A549 (cell line): ENCODE results near the gene PTEN. TPM values are rescaled to one million over a fixed set of nuclear protein-coding genes. Genes with fewer than 3 reads are reported as not detected.

ENCODE experiments used
- ATAC-seq, 2 experiments: fragments of 200-7000 bp in 1 of 2; fragments of >200 bp in 1 of 2; cut with Nextera tagmentation in 1 of 2; cut with Tn5 transposase in 1 of 2; 3 replicates each; pipeline versions ENCODE4 v1.8.0 to v1.9.1; 2018 to 2020; ENCODE audit warnings: mild to moderate bottlenecking in 1 of 2, moderate library complexity in 1 of 2
- CTCF ChIA-PET: fragments of 300-600 bp; sonication (Branson Sonifier 250); formaldehyde crosslinking; extraction: SDS; loops from one replicate; lab custom pipeline; 2021; ENCODE audit warnings: antibody characterized with exemption, inconsistent platforms; lab: Yijun Ruan, JAX
- POLR2A ChIA-PET: fragments of 350-600 bp; formaldehyde crosslinking; extraction: SDS; loops from one replicate; lab custom pipeline; 2021; ENCODE audit warnings: antibody characterized with exemption, inconsistent platforms; lab: Yijun Ruan, JAX
- DNase-seq, 2 experiments: peaks; one replicate each; pipeline versions ENCODE4 v3.0.0 to v3.0.0-alpha.2; 2011 to 2016; ENCODE audit warnings: low read depth in 1 of 2, low spot score in 1 of 2
- FAIRE-seq: peaks from 2 replicates; lab custom pipeline; 2011; peaks lifted over from hg19 to GRCh38; lab: Jason Lieb, UNC
- H3K27ac ChIP-seq, 2 experiments: fragments of >200 bp; sonication (Bioruptor Twin); formaldehyde crosslinking; 3 replicates each; pipeline ENCODE4 v1.5.1; 2016 to 2017
- H3K4me1 ChIP-seq: fragments of >200 bp; sonication (Bioruptor Twin); formaldehyde crosslinking; 3 replicates; pipeline ENCODE4 v1.6.1; 2016
- H3K4me2 ChIP-seq: fragments of >200 bp; sonication (Bioruptor Twin); formaldehyde crosslinking; 3 replicates; pipeline ENCODE4 v1.6.1; 2016
- H3K4me3 ChIP-seq: fragments of >200 bp; sonication (Bioruptor Twin); formaldehyde crosslinking; 3 replicates; pipeline ENCODE4 v1.5.1; 2016
- H3K9me3 ChIP-seq: fragments of >200 bp; sonication (Bioruptor Twin); formaldehyde crosslinking; 3 replicates; pipeline ENCODE4 v1.6.1; 2016
- CEBPB ChIP-seq, 2 experiments: fragments of >200 bp in 1 of 2; sonication (Bioruptor Twin) in 1 of 2; formaldehyde crosslinking in 1 of 2; IDR thresholded peaks; 2 replicates each; pipeline ENCODE4 v1.6.1; 2012 to 2016
- EHF ChIP-seq: fragments of 250-450 bp; sonication (Bioruptor Pico); IDR thresholded peaks from 2 replicates; pipeline ENCODE4 v1.5.0; 2020; ENCODE audit warnings: mild to moderate bottlenecking
- EHMT2 ChIP-seq: fragments of 200-600 bp; sonication (generic); IDR thresholded peaks from 2 replicates; pipeline ENCODE4 v1.6.1; 2016; ENCODE audit warnings: antibody characterized with exemption, low read depth, mild to moderate bottlenecking, moderate library complexity
- FOSB ChIP-seq: fragments of 250-450 bp; sonication (Bioruptor Pico); IDR thresholded peaks from 2 replicates; pipeline ENCODE4 v1.5.0; 2020; ENCODE audit warnings: mild to moderate bottlenecking, moderate library complexity
- HOXA7 ChIP-seq: fragments of 250-450 bp; sonication (Bioruptor Pico); IDR thresholded peaks from 2 replicates; pipeline ENCODE4 v1.5.0; 2020; ENCODE audit warnings: mild to moderate bottlenecking, moderate library complexity
- HOXB13 ChIP-seq: fragments of 250-450 bp; sonication (Bioruptor Pico); IDR thresholded peaks from 2 replicates; pipeline ENCODE4 v1.5.0; 2020; ENCODE audit warnings: low read depth, mild to moderate bottlenecking, moderate library complexity
- KDM1A ChIP-seq: fragments of 200-600 bp; sonication (generic); IDR thresholded peaks from 2 replicates; pipeline ENCODE4 v1.6.1; 2016; ENCODE audit warnings: low read depth, mild to moderate bottlenecking
- KDM5A ChIP-seq: fragments of 200-600 bp; sonication (generic); IDR thresholded peaks from 2 replicates; pipeline ENCODE4 v1.6.1; 2016; ENCODE audit warnings: antibody characterized with exemption, mild to moderate bottlenecking
- MYC ChIP-seq: IDR thresholded peaks from 2 replicates; pipeline ENCODE4 v1.6.1; 2012; ENCODE audit warnings: mild to moderate bottlenecking, inconsistent platforms, low read length, improper control_type of control experiment, borderline replicate concordance
- NFE2L2 ChIP-seq: fragments of 150-350 bp; conservative IDR thresholded peaks from 2 replicates; pipeline ENCODE4 v1.6.1; 2014; ENCODE audit warnings: low read length
- NPAS2 ChIP-seq: fragments of 250-450 bp; sonication (Bioruptor Pico); IDR thresholded peaks from 2 replicates; pipeline ENCODE4 v1.8.0; 2022; ENCODE audit warnings: mild to moderate bottlenecking, moderate library complexity, borderline replicate concordance
- NR3C1 ChIP-seq: fragments of >200 bp; sonication (Bioruptor Twin); formaldehyde crosslinking; IDR thresholded peaks from 3 replicates; pipeline ENCODE4 v1.6.1; 2017
- PHF8 ChIP-seq: fragments of 200-600 bp; sonication (generic); IDR thresholded peaks from 2 replicates; pipeline ENCODE4 v1.6.1; 2016; ENCODE audit warnings: low read depth, mild to moderate bottlenecking, antibody characterized with exemption, moderate library complexity, borderline replicate concordance
- RAD21 ChIP-seq, 2 experiments: fragments of >200 bp in 1 of 2; sonication (Bioruptor Twin) in 1 of 2; formaldehyde crosslinking in 1 of 2; IDR thresholded peaks in 1 of 2; conservative IDR thresholded peaks in 1 of 2; 2 replicates in 1 of 2; 3 replicates in 1 of 2; pipeline ENCODE4 v1.6.1; 2012 to 2018; ENCODE audit warnings: inconsistent platforms in 1 of 2
- RFX5 ChIP-seq: fragments of 450-650 bp; IDR thresholded peaks from 2 replicates; pipeline ENCODE4 v1.7.1; 2014; ENCODE audit warnings: antibody characterized with exemption, mild to moderate bottlenecking, moderate library complexity
- TP53 ChIP-seq: fragments of 250-450 bp; sonication (Bioruptor Pico); IDR thresholded peaks from 2 replicates; pipeline ENCODE4 v1.5.0; 2021; ENCODE audit warnings: mild to moderate bottlenecking, moderate library complexity
- ZFP36 ChIP-seq: fragments of 450-650 bp; IDR thresholded peaks from 2 replicates; pipeline ENCODE4 v1.6.1; 2014; ENCODE audit warnings: borderline replicate concordance; ENCODE audit not compliant: partially characterized antibody
- ZNF302 ChIP-seq: fragments of 250-450 bp; sonication (Bioruptor Pico); IDR thresholded peaks from 2 replicates; pipeline ENCODE4 v1.9.0; 2021; ENCODE audit warnings: inconsistent platforms, mild to moderate bottlenecking, moderate library complexity
- WGBS: methylation state at CpG from one replicate; pipeline ENCODE4 v1.1.6; 2017; ENCODE audit errors: missing lambda C conversion rate; 5-methylcytosine and 5-hydroxymethylcytosine counted together
- polyA plus RNA-seq, 4 experiments: library from polyadenylated mRNA; depleted of rRNA in 3 of 4; stranded (reverse); fragments of >200 nt; fragmentation: RNase III in 1 of 4; extraction: RNeasy Plus Mini Kit Qiagen cat#74134 plus additional on column Dnase treatment in 1 of 4; gene quantifications; 2 replicates in 3 of 4; 3 replicates in 1 of 4; pipeline ENCODE4 v1.2.3, GENCODE V29; 2011 to 2017
- TF ChIP-seq, protein P1 (sequence below): IDR thresholded peaks from 2 replicates; pipeline ENCODE4 v1.6.1; 2012; ENCODE audit warnings: low read depth, borderline replicate concordance
- TF ChIP-seq, protein P2 (sequence below): fragments of 150-350 bp; IDR thresholded peaks from 2 replicates; pipeline ENCODE4 v1.6.1; 2014; ENCODE audit warnings: low read depth, mild to moderate bottlenecking, low read length
- TF ChIP-seq, protein P3 (sequence below): fragments of 250-450 bp; sonication (Bioruptor Pico); IDR thresholded peaks from 2 replicates; pipeline ENCODE4 v1.5.0; 2020; ENCODE audit warnings: low read depth, mild to moderate bottlenecking, moderate library complexity

Gene PTEN
- polyA plus RNA-seq, 2 of the 4 experiments (the other 2 are of a cell fraction): 33.6 to 58.3 TPM

DNA sequence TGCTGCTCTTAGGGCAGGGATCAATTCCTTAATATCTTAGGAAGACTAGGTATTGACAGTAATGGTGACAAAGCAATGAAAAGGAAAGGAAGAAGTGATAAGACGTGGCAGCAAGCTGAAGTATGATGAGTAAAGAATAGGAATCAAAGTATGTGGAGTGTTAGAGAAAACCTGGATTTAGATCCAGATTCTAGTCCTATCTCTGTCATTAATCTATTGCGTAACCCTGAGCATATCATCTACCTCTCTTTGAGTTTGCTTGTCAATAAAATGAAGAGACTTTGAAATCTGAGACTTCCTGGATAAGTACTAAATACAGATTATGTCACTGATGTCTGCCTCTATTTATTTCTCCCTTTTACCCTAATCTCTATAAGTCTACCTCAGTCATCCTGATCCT, 89.2 kb downstream of the PTEN start:
- no peak overlapping the region for H3K4me3 ChIP-seq
- H3K9me3 ChIP-seq: no peaks in the 10 kb centered on the region
- ChIA-PET POLR2A (no interaction called here), CTCF (no interaction called here)
- 48% methylated on average over 2 of the region's 2 CpGs for WGBS
- DNase-seq (no peak), FAIRE-seq (no peak), ATAC-seq (no peak)
- H3K4me2 ChIP-seq: no peak overlapping the region
- H3K4me1 ChIP-seq: peaks cover 37% of the 10 kb centered on the region
- no peak for TF ChIP-seq RAD21 (conservative IDR thresholded peaks at IDR 0.05 in 1 of 2, IDR thresholded peaks at IDR 0.05 in 1 of 2)
- peak; percentile 79 to 82; a peak in 3 of 4 replicates for TF ChIP-seq CEBPB (IDR thresholded peaks at IDR 0.05)
- TF ChIP-seq HOXA7 (CRISPR knock-in tag): 0 out of 2 replicates have a peak, but pooled peaks have one; percentile 31
- TF ChIP-seq NR3C1: no peak
- H3K27ac ChIP-seq: no peak overlapping the region

DNA sequence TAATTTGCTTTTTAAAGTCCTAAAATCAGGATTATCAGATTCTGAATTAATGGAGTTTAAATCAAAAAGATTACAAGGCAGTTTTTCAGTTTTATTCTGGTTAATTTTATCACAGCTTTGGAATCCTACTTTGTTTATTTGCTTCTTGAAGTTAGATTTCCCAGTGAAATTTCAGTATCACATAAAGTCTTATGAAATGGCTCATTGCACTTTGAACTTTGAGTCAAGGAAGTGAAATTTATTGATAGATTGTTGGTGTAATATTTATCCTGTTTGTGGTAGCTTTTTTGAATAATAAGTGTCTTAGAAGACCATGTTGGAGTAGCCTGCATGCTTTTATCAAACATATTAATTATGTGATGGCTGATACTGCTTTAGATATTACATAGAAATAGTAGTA, 92.6 kb downstream of the PTEN start:
- POLR2A ChIA-PET: no interaction called here
- H3K4me3 ChIP-seq: no peak overlapping the region
- TF ChIP-seq ZNF302 (CRISPR knock-in tag) (no peak), NPAS2 (CRISPR knock-in tag) (no peak), EHMT2 (no peak), MYC (no peak)
- TF ChIP-seq, protein P1, sequence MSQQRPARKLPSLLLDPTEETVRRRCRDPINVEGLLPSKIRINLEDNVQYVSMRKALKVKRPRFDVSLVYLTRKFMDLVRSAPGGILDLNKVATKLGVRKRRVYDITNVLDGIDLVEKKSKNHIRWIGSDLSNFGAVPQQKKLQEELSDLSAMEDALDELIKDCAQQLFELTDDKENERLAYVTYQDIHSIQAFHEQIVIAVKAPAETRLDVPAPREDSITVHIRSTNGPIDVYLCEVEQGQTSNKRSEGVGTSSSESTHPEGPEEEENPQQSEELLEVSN: no peak
- TF ChIP-seq, protein P2, sequence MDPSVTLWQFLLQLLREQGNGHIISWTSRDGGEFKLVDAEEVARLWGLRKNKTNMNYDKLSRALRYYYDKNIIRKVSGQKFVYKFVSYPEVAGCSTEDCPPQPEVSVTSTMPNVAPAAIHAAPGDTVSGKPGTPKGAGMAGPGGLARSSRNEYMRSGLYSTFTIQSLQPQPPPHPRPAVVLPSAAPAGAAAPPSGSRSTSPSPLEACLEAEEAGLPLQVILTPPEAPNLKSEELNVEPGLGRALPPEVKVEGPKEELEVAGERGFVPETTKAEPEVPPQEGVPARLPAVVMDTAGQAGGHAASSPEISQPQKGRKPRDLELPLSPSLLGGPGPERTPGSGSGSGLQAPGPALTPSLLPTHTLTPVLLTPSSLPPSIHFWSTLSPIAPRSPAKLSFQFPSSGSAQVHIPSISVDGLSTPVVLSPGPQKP: no peak
- TF ChIP-seq, protein P3, sequence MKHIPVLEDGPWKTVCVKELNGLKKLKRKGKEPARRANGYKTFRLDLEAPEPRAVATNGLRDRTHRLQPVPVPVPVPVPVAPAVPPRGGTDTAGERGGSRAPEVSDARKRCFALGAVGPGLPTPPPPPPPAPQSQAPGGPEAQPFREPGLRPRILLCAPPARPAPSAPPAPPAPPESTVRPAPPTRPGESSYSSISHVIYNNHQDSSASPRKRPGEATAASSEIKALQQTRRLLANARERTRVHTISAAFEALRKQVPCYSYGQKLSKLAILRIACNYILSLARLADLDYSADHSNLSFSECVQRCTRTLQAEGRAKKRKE: no peak
- TF ChIP-seq, all 56 proteins: peak for 0
- ATAC-seq (no peak), DNase-seq (no peak), FAIRE-seq (no peak)
- CTCF ChIA-PET: no interaction called here
- no peak overlapping the region for H3K27ac ChIP-seq
- peak overlapping the region; percentile 42 for H3K4me2 ChIP-seq
- no peaks in the 10 kb centered on the region for H3K9me3 ChIP-seq
- H3K4me1 ChIP-seq: peaks cover 38% of the 10 kb centered on the region

DNA sequence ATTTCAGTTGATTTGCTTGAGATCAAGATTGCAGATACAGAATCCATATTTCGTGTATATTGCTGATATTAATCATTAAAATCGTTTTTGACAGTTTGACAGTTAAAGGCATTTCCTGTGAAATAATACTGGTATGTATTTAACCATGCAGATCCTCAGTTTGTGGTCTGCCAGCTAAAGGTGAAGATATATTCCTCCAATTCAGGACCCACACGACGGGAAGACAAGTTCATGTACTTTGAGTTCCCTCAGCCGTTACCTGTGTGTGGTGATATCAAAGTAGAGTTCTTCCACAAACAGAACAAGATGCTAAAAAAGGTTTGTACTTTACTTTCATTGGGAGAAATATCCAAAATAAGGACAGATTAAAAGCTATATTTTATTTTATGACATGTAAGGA, 94.3 kb downstream of the PTEN start:
- CTCF ChIA-PET: no interaction called here
- no peak overlapping the region for H3K4me3 ChIP-seq
- H3K27ac ChIP-seq: no peak overlapping the region
- no peaks in the 10 kb centered on the region for H3K9me3 ChIP-seq
- ATAC-seq: no peak
- no peak for TF ChIP-seq FOSB (CRISPR knock-in tag)
- no peak for TF ChIP-seq EHF (CRISPR knock-in tag)
- TF ChIP-seq KDM5A: no peak
- no peak for TF ChIP-seq TP53 (CRISPR knock-in tag)
- no peak for TF ChIP-seq PHF8
- no peak for TF ChIP-seq KDM1A
- no peak for TF ChIP-seq HOXB13 (CRISPR knock-in tag)
- TF ChIP-seq RFX5: no peak
- no peak for TF ChIP-seq NFE2L2
- no peak for TF ChIP-seq NPAS2 (CRISPR knock-in tag)
- TF ChIP-seq ZFP36: no peak
- peaks cover 44% of the 10 kb centered on the region for H3K4me1 ChIP-seq
- 84% methylated on average over 5 of the region's 5 CpGs for WGBS
- POLR2A ChIA-PET: no interaction called here
- H3K4me2 ChIP-seq: no peak overlapping the region
- FAIRE-seq: peak; percentile 56
- no peak for DNase-seq
